Activated CD4-positive, alpha-beta memory T cell treated with anti-CD3 and anti-CD28 coated beads for 36 hours (primary cell): ENCODE data around the gene GPR17. TPM values are rescaled to one million over a fixed set of nuclear protein-coding genes. Genes with fewer than 3 reads are reported as not detected.

Source experiments
- CTCF ChIA-PET: fragments of 350-600 bp; sonication (Branson Sonifier 250); formaldehyde crosslinking; loops from one replicate; lab custom pipeline; 2021; ENCODE audit warnings: antibody characterized with exemption, inconsistent platforms; lab: Charles Lee
- POLR2A ChIA-PET: fragments of 350-600 bp; sonication (Branson Sonifier 250); formaldehyde crosslinking; loops from one replicate; lab custom pipeline; 2021; ENCODE audit warnings: antibody characterized with exemption; lab: Charles Lee
- DNase-seq: peaks from one replicate; pipeline ENCODE4 v3.0.0-alpha.2; 2020
- H3K27ac Mint-ChIP-seq: one replicate; pipeline ENCODE4 v1.8.0; 2021; ENCODE audit warnings: mixed read lengths
- H3K27me3 Mint-ChIP-seq: one replicate; pipeline ENCODE4 v1.8.0; 2021; ENCODE audit warnings: mixed read lengths
- H3K36me3 Mint-ChIP-seq: one replicate; pipeline ENCODE4 v1.8.0; 2021; ENCODE audit warnings: mixed read lengths
- H3K4me1 Mint-ChIP-seq: one replicate; pipeline ENCODE4 v1.8.0; 2021; ENCODE audit warnings: low read depth, mixed read lengths
- H3K4me3 Mint-ChIP-seq: one replicate; pipeline ENCODE4 v1.8.0; 2021; ENCODE audit warnings: mild to moderate bottlenecking, mixed read lengths
- H3K9me3 Mint-ChIP-seq: one replicate; pipeline ENCODE4 v1.8.0; 2021; ENCODE audit warnings: mixed read lengths
- intact Hi-C: fragments of 100-400 bp; cut with micrococcal nuclease; formaldehyde crosslinking; loops from one replicate; pipeline ENCODE4 v1.15.1; 2023
- total RNA-seq, 2 experiments: library from RNA; stranded (reverse); gene quantifications; one replicate each; pipeline ENCODE4 v1.2.3, GENCODE V29; 2021

GPR17 gene
- total RNA-seq, 2 experiments from 2014 or later, result not detected

GRCh38 chr2:127640082-127641072 lies 5.6 kb upstream of the GPR17 start:
- H3K9me3 Mint-ChIP-seq, result no peaks in the 10 kb centered on the region
- ChIA-PET POLR2A (interaction anchor here (0.8 to 1.1 kb wide), 4 partner anchors 9 to 363 kb away, joined by 3 to 4 read pairs (median 3); partner anchors contain the start of gene IWS1), CTCF (interaction anchor here (1.3 to 3.7 kb wide), 3 partner anchors 9 to 443 kb away, joined by 3 to 28 read pairs (median 25); no protein-coding TSS in a partner anchor)
- no peaks in the 10 kb centered on the region for H3K36me3 Mint-ChIP-seq
- peak overlapping the region; percentile 70 for H3K27ac Mint-ChIP-seq
- no peaks in the 10 kb centered on the region for H3K27me3 Mint-ChIP-seq
- intact Hi-C loops, result loop anchor here (2.0 to 10.0 kb wide), 2 partner anchors 50 to 316 kb away; no protein-coding TSS in a partner anchor
- peak overlapping the region; percentile 64 for H3K4me3 Mint-ChIP-seq
- DNase-seq, result peak; percentile 69
- H3K4me1 Mint-ChIP-seq, result peaks cover 43% of the 10 kb centered on the region

GRCh38 chr2:127641133-127641532 lies 4.8 kb upstream of the GPR17 start:
- CTCF ChIA-PET, result interaction anchor here (1.2 to 3.7 kb wide), 4 partner anchors 8 to 444 kb away, joined by 3 to 28 read pairs (median 14); no protein-coding TSS in a partner anchor
- Mint-ChIP-seq H3K27ac (peak overlapping the region; percentile 70), H3K4me1 (peaks cover 43% of the 10 kb centered on the region), H3K4me3 (peak overlapping the region; percentile 64), H3K36me3 (no peaks in the 10 kb centered on the region), H3K9me3 (no peaks in the 10 kb centered on the region), H3K27me3 (no peaks in the 10 kb centered on the region)
- DNase-seq, result peak; percentile 33
- intact Hi-C loops, result loop anchor here (2.0 to 10.0 kb wide), 2 partner anchors 50 to 316 kb away; no protein-coding TSS in a partner anchor
- POLR2A ChIA-PET, result interaction anchor here (1.7 kb wide), 1 partner anchor 61 kb away, joined by 7 read pairs; the partner anchor contains the start of gene SFT2D3

- Mint-ChIP-seq H3K4me1 (peaks cover 37% of the 10 kb centered on the region), H3K9me3 (no peaks in the 10 kb centered on the region), H3K4me3 (peak overlapping the region; percentile 64), H3K36me3 (no peaks in the 10 kb centered on the region), H3K27ac (peak overlapping the region; percentile 70), H3K27me3 (no peaks in the 10 kb centered on the region)
- POLR2A ChIA-PET, result interaction anchor here (1.7 kb wide), 1 partner anchor 60 kb away, joined by 7 read pairs; the partner anchor contains the start of gene SFT2D3
- intact Hi-C loops, result loop anchor here (2.0 to 10.0 kb wide), 2 partner anchors 51 to 317 kb away; no protein-coding TSS in a partner anchor
- peak; percentile 55 for DNase-seq
- CTCF ChIA-PET, result interaction anchor here (1.0 to 3.7 kb wide), 4 partner anchors 10 to 54 kb away, joined by 3 to 28 read pairs (median 4); no protein-coding TSS in a partner anchor
Observed at GRCh38 chr2:127641846-127642507, 4.0 kb upstream of the GPR17 start.

- Mint-ChIP-seq H3K4me3 (no peak overlapping the region), H3K4me1 (peaks cover 30% of the 10 kb centered on the region), H3K27ac (no peak overlapping the region), H3K36me3 (no peaks in the 10 kb centered on the region), H3K27me3 (no peaks in the 10 kb centered on the region), H3K9me3 (no peaks in the 10 kb centered on the region)
- intact Hi-C loops, result loop anchor here (10.0 kb wide), 1 partner anchor 318 kb away; no protein-coding TSS in a partner anchor
- no peak for DNase-seq
- ChIA-PET CTCF (interaction anchor here (2.9 kb wide), 1 partner anchor 51 kb away, joined by 9 read pairs; no protein-coding TSS in a partner anchor), POLR2A (interaction anchor here (1.7 kb wide), 1 partner anchor 59 kb away, joined by 7 read pairs; the partner anchor contains the start of gene SFT2D3)
Observed at GRCh38 chr2:127642706-127643438, 3.1 kb upstream of the GPR17 start.

- ChIA-PET CTCF (interaction anchor here (2.9 kb wide), 1 partner anchor 52 kb away, joined by 9 read pairs; no protein-coding TSS in a partner anchor), POLR2A (no interaction called here)
Observed at GRCh38 chr2:127643439-127644065, 2.4 kb upstream of the GPR17 start.

GRCh38 chr2:127644066-127645025 lies 1.6 kb upstream of the GPR17 start:
- Mint-ChIP-seq H3K4me1 (peaks cover 19% of the 10 kb centered on the region), H3K9me3 (no peaks in the 10 kb centered on the region), H3K27me3 (no peaks in the 10 kb centered on the region), H3K27ac (no peak overlapping the region), H3K4me3 (no peak overlapping the region), H3K36me3 (no peaks in the 10 kb centered on the region)
- CTCF ChIA-PET, result interaction anchor here (2.9 kb wide), 1 partner anchor 53 kb away, joined by 9 read pairs; no protein-coding TSS in a partner anchor
- intact Hi-C loops, result loop anchor here (10.0 kb wide), 1 partner anchor 320 kb away; no protein-coding TSS in a partner anchor
- no peak for DNase-seq
- POLR2A ChIA-PET, result no interaction called here

More at GRCh38 chr2:127643439-127644065, 2.4 kb upstream of the GPR17 start:
- H3K4me3 Mint-ChIP-seq, result no peak overlapping the region
- DNase-seq, result no peak
- H3K9me3 Mint-ChIP-seq, result no peaks in the 10 kb centered on the region
- H3K27me3 Mint-ChIP-seq, result no peaks in the 10 kb centered on the region
- no peak overlapping the region for H3K27ac Mint-ChIP-seq
- H3K4me1 Mint-ChIP-seq, result peaks cover 24% of the 10 kb centered on the region
- intact Hi-C loops, result loop anchor here (10.0 kb wide), 1 partner anchor 319 kb away; no protein-coding TSS in a partner anchor
- H3K36me3 Mint-ChIP-seq, result no peaks in the 10 kb centered on the region

GRCh38 chr2:127645026-127645394 lies 943 bp upstream of the GPR17 start:
- ChIA-PET POLR2A (no interaction called here), CTCF (interaction anchor here (2.9 kb wide), 1 partner anchor 54 kb away, joined by 9 read pairs; no protein-coding TSS in a partner anchor)
- H3K4me3 Mint-ChIP-seq, result no peak overlapping the region
- intact Hi-C loops, result loop anchor here (10.0 kb wide), 1 partner anchor 320 kb away; no protein-coding TSS in a partner anchor
- no peaks in the 10 kb centered on the region for H3K27me3 Mint-ChIP-seq
- H3K27ac Mint-ChIP-seq, result no peak overlapping the region
- no peaks in the 10 kb centered on the region for H3K9me3 Mint-ChIP-seq
- peaks cover 17% of the 10 kb centered on the region for H3K4me1 Mint-ChIP-seq
- H3K36me3 Mint-ChIP-seq, result no peaks in the 10 kb centered on the region
- no peak for DNase-seq

GRCh38 chr2:127646487-127647241 lies 711 bp downstream of the GPR17 start:
- intact Hi-C loops, result loop anchor here (10.0 kb wide), 1 partner anchor 322 kb away; no protein-coding TSS in a partner anchor
- Mint-ChIP-seq H3K4me1 (peaks cover 7% of the 10 kb centered on the region), H3K4me3 (no peak overlapping the region), H3K27me3 (no peaks in the 10 kb centered on the region), H3K27ac (no peak overlapping the region), H3K9me3 (no peaks in the 10 kb centered on the region), H3K36me3 (no peaks in the 10 kb centered on the region)
- CTCF ChIA-PET, result interaction anchor here (1.0 to 1.4 kb wide), 2 partner anchors 30 to 56 kb away, joined by 3 to 7 read pairs; no protein-coding TSS in a partner anchor
- no peak for DNase-seq
- POLR2A ChIA-PET, result no interaction called here
